Measurements from ENCODE around the gene ANKLE2. TPM values are rescaled to one million over a fixed set of nuclear protein-coding genes. Genes with fewer than 3 reads are reported as not detected.

Gene ANKLE2
- total RNA-seq, 1 donor from 2014 or later: 136 TPM

DNA sequence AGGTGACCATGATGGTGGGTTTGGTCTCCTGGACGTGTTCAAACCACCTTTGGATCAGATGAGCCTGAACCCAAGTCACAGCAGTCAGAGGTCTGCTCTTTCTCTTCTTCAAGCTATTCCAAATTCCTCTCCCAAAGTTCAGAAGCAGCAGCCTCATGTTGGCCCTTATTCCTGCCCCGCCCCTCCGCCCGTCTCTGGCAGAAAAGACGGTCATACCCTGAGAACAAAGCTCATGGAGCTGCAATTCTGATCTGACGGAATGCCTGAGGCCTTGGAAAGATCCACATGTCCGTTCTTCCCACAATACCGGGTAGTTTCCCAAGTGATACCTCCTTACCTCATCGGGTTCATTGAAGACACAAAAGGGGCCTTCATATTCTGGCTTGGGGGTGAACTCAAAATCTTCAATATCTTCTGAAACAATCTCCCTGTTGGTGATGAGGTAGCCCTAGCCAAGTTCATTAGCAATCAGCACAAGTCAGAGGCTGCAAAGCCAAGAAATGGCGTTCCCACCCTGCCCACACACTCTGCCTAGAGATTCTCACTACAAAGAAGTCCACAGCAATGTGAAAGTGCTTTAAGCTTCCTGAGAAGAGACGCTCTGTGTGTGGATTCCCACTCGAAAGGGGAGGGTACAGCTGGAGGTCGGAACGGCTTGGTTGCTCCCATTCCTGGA, 85.7 kb downstream of the ANKLE2 start:
- no peaks in the 10 kb centered on the region for H3K4me1 Mint-ChIP-seq
- TF ChIP-seq, protein P1, sequence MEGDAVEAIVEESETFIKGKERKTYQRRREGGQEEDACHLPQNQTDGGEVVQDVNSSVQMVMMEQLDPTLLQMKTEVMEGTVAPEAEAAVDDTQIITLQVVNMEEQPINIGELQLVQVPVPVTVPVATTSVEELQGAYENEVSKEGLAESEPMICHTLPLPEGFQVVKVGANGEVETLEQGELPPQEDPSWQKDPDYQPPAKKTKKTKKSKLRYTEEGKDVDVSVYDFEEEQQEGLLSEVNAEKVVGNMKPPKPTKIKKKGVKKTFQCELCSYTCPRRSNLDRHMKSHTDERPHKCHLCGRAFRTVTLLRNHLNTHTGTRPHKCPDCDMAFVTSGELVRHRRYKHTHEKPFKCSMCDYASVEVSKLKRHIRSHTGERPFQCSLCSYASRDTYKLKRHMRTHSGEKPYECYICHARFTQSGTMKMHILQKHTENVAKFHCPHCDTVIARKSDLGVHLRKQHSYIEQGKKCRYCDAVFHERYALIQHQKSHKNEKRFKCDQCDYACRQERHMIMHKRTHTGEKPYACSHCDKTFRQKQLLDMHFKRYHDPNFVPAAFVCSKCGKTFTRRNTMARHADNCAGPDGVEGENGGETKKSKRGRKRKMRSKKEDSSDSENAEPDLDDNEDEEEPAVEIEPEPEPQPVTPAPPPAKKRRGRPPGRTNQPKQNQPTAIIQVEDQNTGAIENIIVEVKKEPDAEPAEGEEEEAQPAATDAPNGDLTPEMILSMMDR (IDR thresholded peaks at IDR 0.05): no peak
- H3K4me3 Mint-ChIP-seq: no peak overlapping the region
- no peak for DNase-seq
- no peaks in the 10 kb centered on the region for H3K9me3 Mint-ChIP-seq
- peaks cover 80% of the 10 kb centered on the region for H3K36me3 Mint-ChIP-seq (ENCODE audit: low read depth)
- ATAC-seq (ENCODE audit: low read depth): no peak
- H3K27ac Mint-ChIP-seq: no peak overlapping the region
- ChIA-PET CTCF (no interaction called here), POLR2A (no interaction called here)
- intact Hi-C loops (cut with micrococcal nuclease): no loop called here
- H3K27me3 Mint-ChIP-seq: no peaks in the 10 kb centered on the region

Other genes starting within 250 kb of the ANKLE2 start
- not detected in 2 replicates for gene LRCOL1, start 151.2 kb downstream of the ANKLE2 start, total RNA-seq
- not detected in 2 replicates for gene P2RX2, start 143.1 kb downstream of the ANKLE2 start, total RNA-seq
- gene POLE, start 74.5 kb downstream of the ANKLE2 start, total RNA-seq: 51.1 and 64.3 TPM in 2 replicates
- gene PXMP2, start 74.2 kb downstream of the ANKLE2 start, total RNA-seq: 5.3 and 7.7 TPM in 2 replicates
- gene PGAM5, start 51.0 kb downstream of the ANKLE2 start, total RNA-seq: 44.0 and 48.7 TPM in 2 replicates
- gene GOLGA3, start 67.0 kb upstream of the ANKLE2 start, total RNA-seq: 51.3 and 52.4 TPM in 2 replicates
- gene CHFR, start 125.8 kb upstream of the ANKLE2 start, total RNA-seq: 89.4 and 108 TPM in 2 replicates
- gene ZNF605, start 194.5 kb upstream of the ANKLE2 start, total RNA-seq: 12.2 and 15.4 TPM in 2 replicates
- gene ZNF26, start 224.5 kb upstream of the ANKLE2 start, total RNA-seq: 20.8 and 24.9 TPM in 2 replicates